Activated T-cell treated with anti-CD3 and anti-CD28 coated beads, Interleukin-2, amount 50 U/mL, for 72 hours (primary cell): ENCODE measurements around the gene CFAP92. TPM values are rescaled to one million over a fixed set of nuclear protein-coding genes. Genes with fewer than 3 reads are reported as not detected.

Source experiments
- ATAC-seq, 2 donors: fragments of 150-1000 bp; cut with Tn5 transposase; replicated peaks in 1 of 2; 2 replicates each; pipeline ENCODE4 v1.10.0; 2021; ENCODE audit warnings: moderate library complexity in 2 of 2, mild to moderate bottlenecking in 1 of 2
- DNase-seq, 2 donors: peaks; one replicate each; pipeline ENCODE4 v3.0.0; 2021 to 2022; ENCODE audit warnings: mixed read lengths in 1 of 2
- H3K27ac Mint-ChIP-seq: one replicate; pipeline ENCODE4 v1.8.0; 2022; ENCODE audit warnings: mild to moderate bottlenecking, moderate library complexity, mixed read lengths
- H3K27me3 Mint-ChIP-seq: one replicate; pipeline ENCODE4 v1.8.0; 2022; ENCODE audit warnings: low read depth, mixed read lengths
- H3K36me3 Mint-ChIP-seq, 2 donors: one replicate each; pipeline ENCODE4 v1.8.0; 2022; ENCODE audit warnings: mixed read lengths in 2 of 2, mild to moderate bottlenecking in 1 of 2; ENCODE audit not compliant: insufficient read depth in 2 of 2
- H3K4me1 Mint-ChIP-seq: one replicate; pipeline ENCODE4 v1.8.0; 2022; ENCODE audit warnings: low read depth, mixed read lengths
- H3K4me3 Mint-ChIP-seq, 2 donors: one replicate each; pipeline ENCODE4 v1.8.0; 2022; ENCODE audit warnings: mild to moderate bottlenecking in 2 of 2, mixed read lengths in 2 of 2, moderate library complexity in 2 of 2
- H3K9me3 Mint-ChIP-seq, 2 donors: one replicate each; pipeline ENCODE4 v1.8.0; 2022; ENCODE audit warnings: mixed read lengths in 2 of 2
- total RNA-seq, 2 donors: library from RNA; stranded (reverse); gene quantifications; one replicate each; pipeline ENCODE4 v1.2.3, GENCODE V29; 2022

CFAP92 gene
- total RNA-seq, 2 donors from 2014 or later, result 1.1 TPM

- peaks cover 8 to 9% of the 10 kb centered on the region in 2 donors for H3K9me3 Mint-ChIP-seq
- DNase-seq, result no peak
- peaks cover 44% of the 10 kb centered on the region for H3K4me1 Mint-ChIP-seq
- H3K27me3 Mint-ChIP-seq, result no peaks in the 10 kb centered on the region
- H3K36me3 Mint-ChIP-seq, result peaks cover 17 to 27% of the 10 kb centered on the region in 2 donors
- H3K27ac Mint-ChIP-seq, result peak overlapping the region; percentile 40
- ATAC-seq, result peak; percentile 25 to 38
- H3K4me3 Mint-ChIP-seq, result peak overlapping the region; percentile 73
Observed at GRCh38 chr3:128923576-128923975, 70.3 kb downstream of the CFAP92 start.

GRCh38 chr3:128922804-128923459 lies 70.9 kb downstream of the CFAP92 start:
- peaks cover 44% of the 10 kb centered on the region for H3K4me1 Mint-ChIP-seq
- ATAC-seq, result peak; percentile 84 to 88
- peaks cover 8 to 9% of the 10 kb centered on the region in 2 donors for H3K9me3 Mint-ChIP-seq
- DNase-seq, result peak; percentile 54 to 58
- peaks cover 17 to 32% of the 10 kb centered on the region in 2 donors for H3K36me3 Mint-ChIP-seq
- peak overlapping the region; percentile 73 for H3K4me3 Mint-ChIP-seq
- H3K27me3 Mint-ChIP-seq, result no peaks in the 10 kb centered on the region
- H3K27ac Mint-ChIP-seq, result peak overlapping the region; percentile 40

- Mint-ChIP-seq H3K36me3 (peaks cover 14 to 33% of the 10 kb centered on the region in 2 donors), H3K4me3 (no peak overlapping the region), H3K9me3 (peaks cover 5 to 6% of the 10 kb centered on the region in 2 donors), H3K4me1 (peaks cover 38% of the 10 kb centered on the region), H3K27me3 (no peaks in the 10 kb centered on the region), H3K27ac (peak overlapping the region; percentile 44)
- DNase-seq (no peak), ATAC-seq (no peak)
Observed at GRCh38 chr3:128919988-128920387, 73.9 kb downstream of the CFAP92 start.

GRCh38 chr3:128917291-128917690 lies 76.6 kb downstream of the CFAP92 start:
- Mint-ChIP-seq H3K27ac (peak overlapping the region; percentile 88), H3K4me1 (peaks cover 15% of the 10 kb centered on the region)

GRCh38 chr3:128914966-128915645 lies 78.8 kb downstream of the CFAP92 start:
- H3K27ac Mint-ChIP-seq, result no peak overlapping the region
- no peak overlapping the region for H3K4me3 Mint-ChIP-seq
- no peaks in the 10 kb centered on the region for H3K4me1 Mint-ChIP-seq
- no peaks in the 10 kb centered on the region for H3K27me3 Mint-ChIP-seq
- peaks cover 6 to 24% of the 10 kb centered on the region in 2 donors for H3K36me3 Mint-ChIP-seq
- DNase-seq, result no peak
- no peaks in the 10 kb centered on the region for H3K9me3 Mint-ChIP-seq
- ATAC-seq, result no peak

More at GRCh38 chr3:128917291-128917690, 76.6 kb downstream of the CFAP92 start:
- ATAC-seq (no peak), DNase-seq (no peak)
- Mint-ChIP-seq H3K9me3 (peaks cover 5 to 6% of the 10 kb centered on the region in 2 donors), H3K36me3 (peaks cover 14 to 32% of the 10 kb centered on the region in 2 donors), H3K27me3 (no peaks in the 10 kb centered on the region), H3K4me3 (no peak overlapping the region)

GRCh38 chr3:128911911-128912310 lies 82.0 kb downstream of the CFAP92 start:
- peaks cover 0 to 6% of the 10 kb centered on the region in 2 donors for H3K36me3 Mint-ChIP-seq
- no peaks in the 10 kb centered on the region for H3K9me3 Mint-ChIP-seq
- no peak overlapping the region for H3K27ac Mint-ChIP-seq
- no peak overlapping the region for H3K4me3 Mint-ChIP-seq
- H3K4me1 Mint-ChIP-seq, result no peaks in the 10 kb centered on the region
- DNase-seq, result no peak
- H3K27me3 Mint-ChIP-seq, result no peaks in the 10 kb centered on the region
- ATAC-seq, result no peak

GRCh38 chr3:128910006-128910405 lies 83.9 kb downstream of the CFAP92 start:
- no peak overlapping the region for H3K27ac Mint-ChIP-seq
- DNase-seq (no peak), ATAC-seq (no peak)
- no peaks in the 10 kb centered on the region for H3K9me3 Mint-ChIP-seq
- no peaks in the 10 kb centered on the region for H3K4me1 Mint-ChIP-seq
- H3K36me3 Mint-ChIP-seq, result peaks cover 0 to 7% of the 10 kb centered on the region in 2 donors
- no peak overlapping the region for H3K4me3 Mint-ChIP-seq
- no peaks in the 10 kb centered on the region for H3K27me3 Mint-ChIP-seq

- ATAC-seq (no peak), DNase-seq (no peak)
- Mint-ChIP-seq H3K9me3 (no peaks in the 10 kb centered on the region), H3K27ac (no peak overlapping the region), H3K4me1 (no peaks in the 10 kb centered on the region), H3K4me3 (no peak overlapping the region), H3K27me3 (no peaks in the 10 kb centered on the region), H3K36me3 (peaks cover 2 to 14% of the 10 kb centered on the region in 2 donors)
Observed at GRCh38 chr3:128908951-128909350, 84.9 kb downstream of the CFAP92 start.

GRCh38 chr3:128907706-128908445 lies 86.0 kb downstream of the CFAP92 start:
- H3K9me3 Mint-ChIP-seq, result no peaks in the 10 kb centered on the region
- ATAC-seq, result no peak
- H3K36me3 Mint-ChIP-seq, result peaks cover 3 to 16% of the 10 kb centered on the region in 2 donors
- H3K27me3 Mint-ChIP-seq, result no peaks in the 10 kb centered on the region
- H3K27ac Mint-ChIP-seq, result no peak overlapping the region
- H3K4me1 Mint-ChIP-seq, result no peaks in the 10 kb centered on the region
- no peak for DNase-seq
- H3K4me3 Mint-ChIP-seq, result no peak overlapping the region

- H3K36me3 Mint-ChIP-seq, result peaks cover 3 to 17% of the 10 kb centered on the region in 2 donors
- H3K27me3 Mint-ChIP-seq, result no peaks in the 10 kb centered on the region
- no peak overlapping the region for H3K27ac Mint-ChIP-seq
- no peak overlapping the region for H3K4me3 Mint-ChIP-seq
- H3K4me1 Mint-ChIP-seq, result no peaks in the 10 kb centered on the region
- no peaks in the 10 kb centered on the region for H3K9me3 Mint-ChIP-seq
- DNase-seq, result no peak
- ATAC-seq, result no peak
Observed at GRCh38 chr3:128906804-128907525, 86.9 kb downstream of the CFAP92 start.

- no peak for DNase-seq
- H3K4me1 Mint-ChIP-seq, result no peaks in the 10 kb centered on the region
- no peaks in the 10 kb centered on the region for H3K27me3 Mint-ChIP-seq
- no peaks in the 10 kb centered on the region for H3K9me3 Mint-ChIP-seq
- ATAC-seq, result no peak
- H3K27ac Mint-ChIP-seq, result no peak overlapping the region
- H3K36me3 Mint-ChIP-seq, result peaks cover 3 to 17% of the 10 kb centered on the region in 2 donors
- H3K4me3 Mint-ChIP-seq, result no peak overlapping the region
Observed at GRCh38 chr3:128906031-128906803, 87.7 kb downstream of the CFAP92 start.

GRCh38 chr3:128903501-128903900 lies 90.4 kb downstream of the CFAP92 start:
- DNase-seq, result no peak
- no peak overlapping the region for H3K4me3 Mint-ChIP-seq

More at GRCh38 chr3:128903501-128903900, 90.4 kb downstream of the CFAP92 start:
- peaks cover 6 to 24% of the 10 kb centered on the region in 2 donors for H3K36me3 Mint-ChIP-seq
- no peaks in the 10 kb centered on the region for H3K4me1 Mint-ChIP-seq
- no peaks in the 10 kb centered on the region for H3K27me3 Mint-ChIP-seq
- H3K27ac Mint-ChIP-seq, result no peak overlapping the region
- no peak for ATAC-seq
- no peaks in the 10 kb centered on the region for H3K9me3 Mint-ChIP-seq
